GM18498 (cell line): ENCODE results near the gene TUBB1.

Experiments
- ATAC-seq: cut with Tn5 transposase; IDR thresholded peaks from one replicate; pipeline ENCODE4 v1.9.1; 2021; ENCODE audit warnings: mild to moderate bottlenecking, moderate library complexity; ENCODE audit not compliant: unreplicated experiment

The TUBB1 gene

GRCh38 chr20:58989196-58989595 lies 30.0 kb upstream of the TUBB1 start:
- no peak for ATAC-seq

GRCh38 chr20:58990651-58991445 lies 28.4 kb upstream of the TUBB1 start:
- ATAC-seq: no peak

DNA sequence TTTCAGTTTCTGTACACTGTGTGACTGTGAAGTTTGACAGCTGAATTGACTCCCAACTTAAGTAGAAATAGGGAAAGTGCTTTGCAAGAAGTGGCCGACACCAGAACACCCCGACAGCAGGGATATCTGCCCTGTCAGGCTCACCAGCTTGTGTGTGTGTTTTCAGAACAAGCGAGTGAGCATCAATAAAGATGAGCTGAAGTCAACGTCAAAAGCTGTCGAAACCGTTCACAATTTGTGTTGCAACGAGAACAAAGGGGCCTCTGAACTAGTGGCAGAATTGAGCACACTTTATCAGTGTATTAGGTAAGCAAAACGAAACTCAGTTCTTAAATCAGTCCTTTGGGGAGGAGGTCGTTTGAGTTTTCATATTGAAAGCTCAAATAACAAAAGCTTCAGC lies 27.5 kb upstream of the TUBB1 start:
- no peak for ATAC-seq

DNA sequence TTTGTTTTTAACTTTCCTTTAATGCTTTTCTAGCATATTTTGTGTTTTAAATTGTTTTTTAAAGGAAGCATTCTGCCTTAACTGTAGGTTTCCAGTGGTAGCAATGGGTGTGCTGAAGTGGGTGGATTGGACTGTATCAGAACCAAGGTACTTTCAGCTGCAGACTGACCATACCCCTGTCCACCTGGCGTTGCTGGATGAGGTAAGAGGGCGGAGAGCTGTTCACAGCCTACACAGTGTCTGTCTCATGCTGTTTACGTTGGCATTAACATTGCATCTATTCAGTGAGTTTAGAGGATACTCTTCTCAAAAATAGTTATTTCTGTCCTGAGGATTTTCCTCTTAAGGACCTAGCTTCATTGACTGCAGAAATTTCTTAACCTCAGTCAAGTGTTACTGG lies 26.3 kb upstream of the TUBB1 start:
- ATAC-seq: no peak

DNA sequence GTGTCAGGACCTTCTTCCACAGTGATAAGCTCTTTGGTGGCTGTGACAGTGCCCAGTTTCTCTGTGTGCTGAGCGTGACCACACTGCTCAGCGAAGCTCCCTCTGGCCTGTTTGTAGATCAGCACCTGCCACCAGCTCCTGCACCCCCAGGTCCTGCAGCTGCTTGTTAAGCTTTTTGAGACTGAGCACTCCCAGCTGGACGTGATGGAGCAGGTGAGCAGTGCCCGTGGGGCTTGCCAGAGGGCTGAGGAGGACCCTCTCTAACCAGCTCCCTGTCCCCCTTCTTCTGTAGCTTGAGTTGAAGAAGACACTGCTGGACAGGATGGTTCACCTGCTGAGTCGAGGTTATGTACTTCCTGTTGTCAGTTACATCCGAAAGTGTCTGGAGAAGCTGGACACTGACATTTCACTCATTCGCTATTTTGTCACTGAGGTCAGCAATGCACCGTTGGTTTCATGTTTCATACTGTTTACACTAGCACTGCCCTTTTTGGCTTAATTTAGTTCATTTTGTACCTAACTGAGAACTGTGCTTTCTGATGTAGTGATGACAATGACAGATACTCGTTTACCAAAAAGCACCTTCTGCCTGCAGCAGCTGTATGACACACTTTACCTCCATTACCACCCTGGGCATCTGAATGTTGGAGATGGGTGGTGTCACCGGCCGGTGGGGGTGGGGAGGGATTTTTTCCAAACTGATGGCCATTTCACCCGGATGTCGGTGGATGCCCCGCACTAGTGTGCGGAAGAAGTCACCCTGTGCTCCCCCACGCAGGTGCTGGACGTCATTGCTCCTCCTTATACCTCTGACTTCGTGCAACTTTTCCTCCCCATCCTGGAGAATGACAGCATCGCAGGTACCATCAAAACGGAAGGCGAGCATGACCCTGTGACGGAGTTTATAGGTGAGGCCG lies 25.6 kb upstream of the TUBB1 start:
- no peak for ATAC-seq

DNA sequence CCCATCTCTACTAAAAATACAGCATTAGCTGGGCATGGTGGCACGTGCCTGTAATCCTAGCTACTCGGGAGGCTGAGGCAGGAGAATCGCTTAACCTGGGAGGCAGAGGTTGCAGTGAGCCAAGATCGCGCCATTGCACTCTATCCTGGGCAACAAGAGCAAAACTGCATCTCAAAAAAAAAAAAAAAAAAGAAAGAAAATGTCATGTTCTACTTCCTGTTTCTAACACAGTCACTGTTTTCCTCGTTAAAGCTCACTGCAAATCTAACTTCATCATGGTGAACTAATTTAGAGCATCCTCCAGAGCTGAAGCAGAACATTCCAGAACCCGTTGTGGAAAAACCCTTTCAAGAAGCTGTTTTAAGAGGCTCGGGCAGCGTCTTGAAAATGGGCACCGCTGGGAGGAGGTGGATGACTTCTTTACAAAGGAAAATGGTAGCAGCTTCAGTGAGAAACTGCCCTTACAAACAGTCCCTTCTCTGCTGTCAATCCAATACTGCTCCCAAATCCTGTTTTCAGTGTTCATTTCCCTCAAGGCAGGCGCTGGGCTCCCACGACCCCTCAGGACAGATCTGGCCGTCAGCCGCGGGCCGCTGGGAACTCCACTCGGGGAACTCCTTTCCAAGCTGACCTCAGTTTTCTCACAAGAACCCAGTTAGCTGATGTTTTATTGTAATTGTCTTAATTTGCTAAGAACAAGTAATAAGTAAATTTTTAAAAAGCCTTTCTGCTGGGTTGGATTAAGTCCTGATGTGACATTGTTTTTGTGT lies 24.7 kb upstream of the TUBB1 start:
- no peak for ATAC-seq

DNA sequence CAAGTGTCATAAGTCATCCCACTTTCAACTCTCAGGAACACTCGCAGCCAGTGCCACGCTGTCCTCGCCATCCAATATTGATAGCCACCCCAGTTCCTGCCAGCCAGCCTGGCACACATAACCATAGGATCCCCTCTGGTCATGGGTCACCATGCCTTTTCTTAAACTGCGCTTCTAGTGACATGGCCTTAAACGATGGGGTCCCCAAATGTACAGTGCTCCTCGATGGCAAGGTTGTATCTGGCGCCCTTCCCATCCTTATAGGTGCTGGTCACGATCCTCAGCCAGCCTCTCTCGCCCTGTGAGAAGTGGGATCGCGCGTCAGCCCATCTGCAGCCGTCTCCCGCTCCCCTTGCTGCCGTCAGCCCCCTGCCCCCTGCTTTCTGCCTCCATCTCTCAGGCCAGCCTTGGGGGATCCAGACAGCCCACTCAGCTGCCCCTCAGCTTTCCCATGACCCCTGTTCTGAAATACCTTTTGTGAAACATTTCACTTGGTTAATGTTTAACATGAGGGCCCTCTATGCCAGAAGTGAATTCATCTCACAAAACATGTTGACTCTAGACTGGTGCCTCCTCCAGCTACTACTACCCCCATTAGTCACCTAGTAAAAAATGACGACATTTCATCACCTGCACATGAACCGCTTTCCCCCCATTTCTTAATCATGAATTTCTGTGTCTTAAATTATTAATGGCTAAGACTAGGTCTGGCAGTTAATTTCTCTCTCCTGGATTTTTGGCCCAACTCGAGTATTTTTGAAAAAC lies 23.6 kb upstream of the TUBB1 start:
- ATAC-seq: no peak

GRCh38 chr20:58996226-58996611 lies 23.0 kb upstream of the TUBB1 start:
- ATAC-seq: no peak

DNA sequence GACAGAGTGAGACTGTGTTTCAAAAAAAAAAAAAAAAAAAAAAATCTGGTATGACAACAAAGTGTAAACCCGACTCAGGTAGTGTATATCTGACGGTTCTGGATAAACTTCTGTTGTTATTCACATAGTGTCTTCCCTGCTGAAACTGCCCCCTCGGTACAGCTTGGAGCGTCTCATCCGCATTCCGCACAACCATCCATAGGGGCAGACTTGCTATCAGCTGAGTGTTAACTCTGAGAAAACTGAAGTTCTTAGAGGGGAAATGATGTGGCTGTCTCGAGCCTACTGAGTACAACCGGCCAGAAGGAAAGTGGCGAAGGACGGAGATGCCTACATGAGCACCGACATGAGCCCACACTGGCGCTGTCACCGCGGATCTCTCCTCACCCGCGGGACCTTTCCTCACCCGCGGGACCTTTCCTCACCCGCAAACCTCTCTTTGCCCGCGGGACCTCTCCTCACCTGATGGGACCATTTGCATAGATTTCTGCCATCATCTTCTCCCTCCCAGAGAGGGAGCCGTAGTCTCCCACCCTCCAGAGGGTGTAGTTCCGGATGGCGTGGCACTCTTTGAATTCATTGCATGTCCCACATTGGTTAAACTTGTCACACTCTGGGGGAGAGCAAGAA lies 22.0 kb upstream of the TUBB1 start:
- ATAC-seq: no peak

GRCh38 chr20:58998656-58999055 lies 20.6 kb upstream of the TUBB1 start:
- ATAC-seq: no peak

- ATAC-seq: no peak
Observed at GRCh38 chr20:59000326-59000725, 18.9 kb upstream of the TUBB1 start.

DNA sequence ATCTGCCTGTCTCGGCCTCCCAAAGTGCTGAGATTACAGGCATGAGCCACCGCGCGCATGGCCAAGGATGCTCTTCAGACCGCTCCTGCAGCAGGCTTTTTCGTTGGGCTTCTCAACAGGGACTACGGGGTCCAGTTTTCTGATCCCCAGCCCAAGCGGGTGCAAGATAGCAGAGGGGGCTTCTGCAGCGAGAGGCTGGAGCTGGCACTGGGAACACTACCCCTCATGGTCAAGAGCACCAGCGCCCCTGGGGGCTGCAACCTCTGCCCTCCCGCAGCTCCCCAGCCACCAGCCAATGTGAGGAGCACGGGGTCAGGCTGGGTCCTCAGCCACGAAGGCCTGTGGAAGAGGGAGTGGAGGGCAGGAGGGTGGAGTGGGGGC lies 18.2 kb upstream of the TUBB1 start:
- ATAC-seq: no peak

DNA sequence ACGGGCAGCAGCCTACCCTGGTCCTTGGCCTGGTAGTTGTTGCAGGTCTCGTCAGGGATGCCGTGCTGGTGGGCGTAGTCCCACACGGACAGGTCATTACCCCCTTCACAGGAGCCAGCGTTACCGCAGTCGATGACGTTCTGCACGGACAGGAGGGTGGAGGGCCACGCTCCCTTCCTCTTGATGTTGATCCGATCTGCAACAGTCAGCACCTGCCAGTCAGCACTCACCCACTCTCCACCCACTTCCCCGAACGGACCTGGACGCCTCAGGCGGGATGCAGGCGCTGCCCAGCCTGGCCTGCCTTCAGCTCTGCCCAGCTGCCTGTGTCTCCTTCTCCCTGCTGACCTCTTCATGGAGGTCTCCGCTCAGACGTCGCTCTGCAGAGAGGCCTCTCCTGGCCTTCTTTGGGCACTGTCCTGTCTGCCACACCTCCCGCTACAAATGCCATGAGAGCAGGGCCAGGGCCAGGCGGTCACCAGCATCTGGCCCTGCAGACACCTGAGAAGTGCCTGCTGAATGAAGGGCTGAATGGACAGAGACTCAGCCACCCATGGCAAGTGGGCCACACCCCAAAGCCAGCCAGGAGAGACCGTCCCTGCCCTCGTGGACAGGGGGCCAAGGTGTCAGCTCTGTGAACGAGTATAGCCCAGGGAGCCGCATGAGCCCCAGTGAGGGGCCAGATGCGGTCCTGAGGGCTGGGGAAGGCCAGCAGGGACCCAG lies 17.6 kb upstream of the TUBB1 start:
- ATAC-seq: no peak

- no peak for ATAC-seq
Observed at GRCh38 chr20:59002388-59002787, 16.8 kb upstream of the TUBB1 start.

DNA sequence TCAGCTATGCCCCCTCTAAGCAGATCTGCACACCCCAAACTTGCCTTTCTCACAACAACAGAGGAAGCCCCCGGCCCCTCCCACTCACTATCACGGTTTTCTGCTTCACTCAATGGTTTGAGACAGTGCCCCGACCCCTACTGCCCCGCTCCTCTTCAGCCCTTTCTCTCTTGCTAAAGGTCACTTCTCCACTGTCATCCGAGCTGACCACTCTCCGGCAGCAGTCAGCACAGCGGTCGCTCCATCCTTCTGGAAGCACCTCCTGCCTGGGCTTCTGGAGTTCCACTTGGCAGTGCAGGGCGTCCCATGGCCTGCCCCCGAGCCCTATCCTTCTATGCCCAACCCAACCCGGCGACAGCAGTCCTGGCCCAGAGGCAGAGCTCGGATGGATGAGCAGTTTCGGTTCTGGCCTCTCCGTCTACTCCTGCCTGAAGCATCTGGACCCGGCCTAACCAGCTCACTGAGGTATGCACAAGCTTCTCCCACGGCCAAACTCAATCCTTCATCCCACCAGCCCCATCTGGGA lies 16.3 kb upstream of the TUBB1 start:
- ATAC-seq: no peak

GRCh38 chr20:59003836-59004492 lies 15.3 kb upstream of the TUBB1 start:
- ATAC-seq: no peak

DNA sequence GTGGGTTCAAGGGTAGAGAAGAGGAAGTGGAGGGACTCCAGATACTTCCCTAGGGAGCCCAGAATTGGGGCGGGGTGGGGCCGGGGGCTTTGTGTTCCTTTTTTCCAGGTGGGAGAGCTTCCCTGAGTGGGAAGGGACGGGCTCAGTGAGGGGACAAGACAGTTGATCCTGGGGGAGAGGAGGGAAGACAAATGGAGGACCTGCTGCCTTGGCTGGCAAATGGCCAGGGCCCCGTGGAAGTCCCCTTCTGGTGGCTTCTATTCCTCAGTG lies 14.8 kb upstream of the TUBB1 start:
- ATAC-seq: no peak

DNA sequence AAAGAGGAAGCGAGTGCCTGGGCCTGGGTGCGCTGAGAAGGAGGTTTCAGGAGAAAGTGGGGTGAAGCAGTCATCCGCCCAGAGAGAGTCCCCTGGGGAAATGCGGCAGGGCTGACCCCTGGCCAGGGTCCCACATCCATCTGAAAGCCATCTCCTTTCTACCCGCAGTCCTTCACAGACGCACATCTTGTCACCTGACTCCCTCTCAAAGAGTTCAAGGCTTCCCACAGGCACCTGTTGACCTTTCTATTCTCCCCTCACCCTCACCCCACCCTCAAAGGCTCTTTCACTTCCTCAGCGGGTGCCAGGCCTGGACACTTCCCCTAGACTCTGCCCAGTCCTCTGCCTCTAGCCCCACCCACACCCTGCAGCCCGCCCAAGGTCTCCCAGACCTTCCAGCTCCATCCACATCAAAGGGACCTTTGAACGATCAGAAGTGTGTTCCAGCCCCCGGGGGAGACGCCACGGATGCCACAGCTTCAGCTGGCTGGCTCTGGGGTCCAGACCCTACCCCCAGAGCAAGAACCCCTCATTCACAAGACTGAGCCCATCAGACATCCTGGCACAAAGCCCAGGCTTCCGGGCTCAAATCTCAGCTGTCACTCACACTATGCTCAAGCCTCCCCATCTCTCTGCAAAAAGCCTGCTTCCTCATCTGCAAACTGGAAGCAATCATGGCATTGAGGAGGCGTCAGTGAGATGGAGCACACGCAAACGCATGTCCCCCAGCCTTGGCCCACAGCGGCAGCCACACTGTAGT lies 14.3 kb upstream of the TUBB1 start:
- ATAC-seq: peak; percentile 66
